Mesenchymal stem cell (in vitro differentiated cells and primary cell): ENCODE data around the gene BOC.

Experiments used
- DNase-seq: peaks from one replicate; pipeline ENCODE4 v3.0.0-alpha.2; 2013
- H2AFZ ChIP-seq: one replicate; pipeline ENCODE4 v1.6.1; 2013; ENCODE audit warnings: low read depth, mild to moderate bottlenecking, control low read depth, inconsistent platforms, low read length, moderate library complexity
- H2AK5ac ChIP-seq: 2 replicates; pipeline ENCODE4 v1.6.1; 2013; ENCODE audit warnings: low read length, moderate library complexity, mild to moderate bottlenecking, inconsistent platforms; ENCODE audit not compliant: severe bottlenecking
- H2BK120ac ChIP-seq: one replicate; pipeline ENCODE4 v1.6.1; 2013; ENCODE audit warnings: low read depth, mild to moderate bottlenecking, inconsistent platforms, low read length, moderate library complexity
- H2BK12ac ChIP-seq, 2 experiments: one replicate each; pipeline ENCODE4 v1.6.1; 2013; ENCODE audit warnings: inconsistent platforms in 2 of 2, low read length in 2 of 2, mild to moderate bottlenecking in 2 of 2, moderate library complexity in 2 of 2, control low read depth in 1 of 2
- H2BK15ac ChIP-seq: one replicate; pipeline ENCODE4 v1.6.1; 2013; ENCODE audit warnings: mild to moderate bottlenecking, low read depth, inconsistent platforms; ENCODE audit not compliant: poor library complexity, severe bottlenecking
- H2BK5ac ChIP-seq: 2 replicates; pipeline ENCODE4 v1.6.1; 2013; ENCODE audit warnings: low read depth, mild to moderate bottlenecking, low read length, control low read depth, inconsistent platforms; ENCODE audit not compliant: poor library complexity, severe bottlenecking
- H3K14ac ChIP-seq, 2 experiments: one replicate each; pipeline ENCODE4 v1.6.1; 2013; ENCODE audit warnings: inconsistent platforms in 2 of 2, low read length in 2 of 2, control low read depth in 1 of 2, mild to moderate bottlenecking in 1 of 2, moderate library complexity in 1 of 2
- H3K18ac ChIP-seq, 2 experiments: one replicate each; pipeline ENCODE4 v1.6.1; 2013; ENCODE audit warnings: inconsistent platforms in 2 of 2, low read length in 2 of 2, control low read depth in 1 of 2, low read depth in 1 of 2, mild to moderate bottlenecking in 1 of 2
- H3K23ac ChIP-seq, 2 experiments: one replicate each; pipeline ENCODE4 v1.6.1; 2013; ENCODE audit warnings: inconsistent platforms in 2 of 2, low read length in 2 of 2, mild to moderate bottlenecking in 2 of 2, moderate library complexity in 2 of 2, control low read depth in 1 of 2
- H3K27ac ChIP-seq: 2 replicates; pipeline ENCODE4 v1.5.1; 2013; ENCODE audit warnings: mild to moderate bottlenecking, moderate library complexity, low read length, control low read depth, inconsistent platforms; ENCODE audit not compliant: poor library complexity, severe bottlenecking
- H3K27me3 ChIP-seq, 2 experiments: 2 replicates each; pipeline versions ENCODE4 v1.6.1 to v1.7.0; 2013; ENCODE audit warnings: low read length in 2 of 2, mild to moderate bottlenecking in 2 of 2, moderate library complexity in 2 of 2, control low read depth in 1 of 2, inconsistent platforms in 1 of 2; ENCODE audit not compliant: control insufficient read depth in 1 of 2, insufficient read depth in 1 of 2
- H3K36me3 ChIP-seq, 2 experiments: 2 replicates each; pipeline versions ENCODE4 v1.6.1 to v1.7.0; 2013; ENCODE audit warnings: low read length in 2 of 2, control low read depth in 1 of 2, inconsistent platforms in 1 of 2, low read depth in 1 of 2, mild to moderate bottlenecking in 1 of 2; ENCODE audit not compliant: insufficient read depth in 2 of 2, control insufficient read depth in 1 of 2
- H3K4ac ChIP-seq, 2 experiments: one replicate each; pipeline ENCODE4 v1.6.1; 2013; ENCODE audit warnings: inconsistent platforms in 2 of 2, low read length in 2 of 2, mild to moderate bottlenecking in 2 of 2, moderate library complexity in 2 of 2, control low read depth in 1 of 2, low read depth in 1 of 2
- H3K4me1 ChIP-seq: 2 replicates; pipeline ENCODE4 v1.6.1; 2013; ENCODE audit warnings: low read depth, low read length, control low read depth; ENCODE audit not compliant: control insufficient read depth, insufficient read depth
- H3K4me2 ChIP-seq: 2 replicates; pipeline ENCODE4 v1.6.1; 2013; ENCODE audit warnings: low read length, mild to moderate bottlenecking, inconsistent platforms; ENCODE audit not compliant: poor library complexity, severe bottlenecking
- H3K4me3 ChIP-seq, 2 experiments: 2 replicates each; pipeline versions ENCODE4 v1.5.1 to v1.7.0; 2013; ENCODE audit warnings: low read length in 2 of 2, mild to moderate bottlenecking in 2 of 2, control low read depth in 1 of 2, low read depth in 1 of 2; ENCODE audit not compliant: insufficient read depth in 1 of 2
- H3K79me1 ChIP-seq: replicated peaks from 2 replicates; pipeline ENCODE4 v1.6.1; 2013; ENCODE audit warnings: mild to moderate bottlenecking, control low read depth, low read length, inconsistent platforms; ENCODE audit not compliant: poor library complexity, severe bottlenecking
- H3K9ac ChIP-seq: 2 replicates; pipeline ENCODE4 v1.7.0; 2013; ENCODE audit warnings: mild to moderate bottlenecking, low read length, moderate library complexity
- H3K9me3 ChIP-seq: 2 replicates; pipeline ENCODE4 v1.7.0; 2013; ENCODE audit warnings: mild to moderate bottlenecking, low read length; ENCODE audit not compliant: control insufficient read depth
- H4K8ac ChIP-seq: one replicate; pipeline ENCODE4 v1.6.1; 2013; ENCODE audit warnings: inconsistent platforms, mild to moderate bottlenecking, low read length, moderate library complexity
- H4K91ac ChIP-seq: one replicate; pipeline ENCODE4 v1.6.1; 2013; ENCODE audit warnings: mild to moderate bottlenecking, low read length, inconsistent platforms
- WGBS: methylation state at CpG from one replicate; pipeline ENCODE4 v1.1.7; 2013; ENCODE audit warnings: mixed read lengths; 5-methylcytosine and 5-hydroxymethylcytosine counted together

Gene BOC

GRCh38 chr3:113204371-113204770 is 7.0 kb upstream of the BOC start:
- 91% methylated on average over 5 of the region's 6 CpGs for WGBS
- H4K91ac ChIP-seq = no peak overlapping the region
- no peaks in the 10 kb centered on the region for H3K9me3 ChIP-seq
- H3K27ac ChIP-seq = no peak overlapping the region
- no peak overlapping the region for H2BK12ac ChIP-seq
- H2BK15ac ChIP-seq = no peak overlapping the region
- H3K4me2 ChIP-seq = no peak overlapping the region
- H3K36me3 ChIP-seq = no peaks in the 10 kb centered on the region
- H3K27me3 ChIP-seq = no peaks in the 10 kb centered on the region
- H3K4me1 ChIP-seq = no peaks in the 10 kb centered on the region
- no peak overlapping the region for H2BK5ac ChIP-seq
- H2BK120ac ChIP-seq = no peak overlapping the region
- no peak for DNase-seq
- H3K23ac ChIP-seq = no peak overlapping the region
- H2AFZ ChIP-seq = no peak overlapping the region
- no peak overlapping the region for H3K4ac ChIP-seq
- no peak overlapping the region for H2AK5ac ChIP-seq
- H3K9ac ChIP-seq = no peak overlapping the region
- no peaks in the 10 kb centered on the region for H3K79me1 ChIP-seq
- no peak overlapping the region for H3K14ac ChIP-seq
- H4K8ac ChIP-seq = no peak overlapping the region
- H3K18ac ChIP-seq = no peak overlapping the region
- no peak overlapping the region for H3K4me3 ChIP-seq

GRCh38 chr3:113205481-113205880 is 5.9 kb upstream of the BOC start:
- H3K18ac ChIP-seq = no peak overlapping the region
- H3K4me1 ChIP-seq = peaks cover 2% of the 10 kb centered on the region
- H2AFZ ChIP-seq = no peak overlapping the region
- H4K8ac ChIP-seq = no peak overlapping the region
- H3K27ac ChIP-seq = no peak overlapping the region
- no peaks in the 10 kb centered on the region for H3K36me3 ChIP-seq
- H2BK15ac ChIP-seq = no peak overlapping the region
- H3K23ac ChIP-seq = no peak overlapping the region
- no peaks in the 10 kb centered on the region for H3K27me3 ChIP-seq
- H3K4ac ChIP-seq = no peak overlapping the region
- H3K14ac ChIP-seq = no peak overlapping the region
- 88% methylated on average over 2 of the region's 2 CpGs for WGBS
- no peak overlapping the region for H2AK5ac ChIP-seq
- H2BK5ac ChIP-seq = no peak overlapping the region
- H3K9ac ChIP-seq = no peak overlapping the region
- no peak overlapping the region for H2BK12ac ChIP-seq
- H2BK120ac ChIP-seq = no peak overlapping the region
- no peak for DNase-seq
- H3K9me3 ChIP-seq = no peaks in the 10 kb centered on the region
- H4K91ac ChIP-seq = no peak overlapping the region
- no peak overlapping the region for H3K4me2 ChIP-seq
- H3K4me3 ChIP-seq = no peak overlapping the region
- no peaks in the 10 kb centered on the region for H3K79me1 ChIP-seq

GRCh38 chr3:113210604-113211329 is 590 bp upstream of the BOC start:
- Histone ChIP-seq H3K9me3 (no peaks in the 10 kb centered on the region), H3K14ac (no peak overlapping the region), H2BK120ac (peak overlapping the region; percentile 52), H4K8ac (no peak overlapping the region), H3K4ac (peak overlapping the region; percentile 19 to 49), H2BK15ac (peak overlapping the region; percentile 3), H3K4me2 (peak overlapping the region; percentile 81), H3K27ac (peak overlapping the region; percentile 58), H3K4me1 (peaks cover 10% of the 10 kb centered on the region), H3K79me1 (peaks cover 10% of the 10 kb centered on the region), H3K23ac (no peak overlapping the region), H3K27me3 (no peaks in the 10 kb centered on the region), H2BK12ac (peak overlapping the region; percentile 49 to 68), H4K91ac (no peak overlapping the region), H3K18ac (peak overlapping the region; percentile 14 to 58), H2AK5ac (no peak overlapping the region), H3K36me3 (no peaks in the 10 kb centered on the region), H3K4me3 (peak overlapping the region; percentile 79 to 92), H2AFZ (no peak overlapping the region), H3K9ac (peak overlapping the region; percentile 96), H2BK5ac (no peak overlapping the region)
- WGBS = 3% methylated on average over 21 of the region's 22 CpGs
- peak; percentile 50 for DNase-seq

GRCh38 chr3:113212150-113212843 is 940 bp downstream of the BOC start:
- WGBS = under 1% methylated on average over 43 of the region's 62 CpGs
- Histone ChIP-seq H3K79me1 (peaks cover 16% of the 10 kb centered on the region), H4K91ac (peak overlapping the region; percentile 96), H3K14ac (peak overlapping the region in 1 of 2 experiments; percentile 99), H3K36me3 (peaks cover 3 to 12% of the 10 kb centered on the region in 2 experiments), H2BK15ac (peak overlapping the region; percentile 90), H2AK5ac (peak overlapping the region; percentile 86), H3K9ac (peak overlapping the region; percentile 96), H3K18ac (peak overlapping the region; percentile 87 to 99), H3K9me3 (no peaks in the 10 kb centered on the region), H3K27me3 (no peaks in the 10 kb centered on the region), H4K8ac (peak overlapping the region; percentile 47), H2BK120ac (peak overlapping the region; percentile 6), H3K4me3 (peak overlapping the region; percentile 79 to 92), H3K4me2 (peak overlapping the region; percentile 81), H3K23ac (peak overlapping the region in 1 of 2 experiments; percentile 97), H2AFZ (peak overlapping the region; percentile 58), H3K4me1 (peaks cover 10% of the 10 kb centered on the region), H3K27ac (no peak overlapping the region), H3K4ac (peak overlapping the region; percentile 83 to 94), H2BK12ac (peak overlapping the region; percentile 59 to 95), H2BK5ac (no peak overlapping the region)
- peak; percentile 58 for DNase-seq
